Measurements from ENCODE around the gene CYTL1. TPM values are rescaled to one million over a fixed set of nuclear protein-coding genes. Genes with fewer than 3 reads are reported as not detected.

CYTL1 gene
- total RNA-seq, 1 donor from 2014 or later, result 16.9 TPM

DNA sequence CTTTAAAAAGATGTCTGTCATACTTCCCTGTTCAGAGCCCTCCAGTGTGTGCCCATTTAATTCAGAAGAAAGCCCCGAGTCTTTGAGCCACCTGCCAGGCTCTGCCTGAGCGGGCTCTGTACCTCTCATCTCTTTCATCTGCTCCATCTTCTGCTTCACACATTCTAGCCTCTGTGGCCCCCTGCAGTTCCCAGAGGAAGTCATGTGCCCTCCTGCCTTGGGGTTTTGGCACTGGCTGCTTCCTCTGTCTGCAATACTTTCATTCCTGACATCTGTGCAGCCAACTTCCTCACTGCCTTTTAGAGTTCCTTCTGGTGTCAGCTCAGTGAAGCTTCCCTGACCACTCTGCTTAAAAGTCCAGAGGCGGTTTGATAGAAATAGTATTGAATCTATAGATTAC is 25.8 kb upstream of the CYTL1 start:
- no peak overlapping the region for H3K27ac Mint-ChIP-seq
- H3K9me3 Mint-ChIP-seq, result peaks cover 11% of the 10 kb centered on the region
- H3K4me1 Mint-ChIP-seq, result peaks cover 11% of the 10 kb centered on the region
- H3K36me3 Mint-ChIP-seq, result no peaks in the 10 kb centered on the region
- no peak for DNase-seq (ENCODE audit: low spot score in 2 of 2, unreplicated experiment in 2 of 2)
- H3K4me3 Mint-ChIP-seq, result no peak overlapping the region
- H3K27me3 Mint-ChIP-seq (ENCODE audit: low read depth), result peaks cover 57% of the 10 kb centered on the region
- TF ChIP-seq CTCF (IDR thresholded peaks at IDR 0.05; ENCODE audit: unreplicated experiment), result no peak

GRCh38 chr4:5044341-5044740 is 25.1 kb upstream of the CYTL1 start:
- TF ChIP-seq CTCF (IDR thresholded peaks at IDR 0.05; ENCODE audit: unreplicated experiment), result no peak
- Mint-ChIP-seq H3K36me3 (no peaks in the 10 kb centered on the region), H3K4me3 (no peak overlapping the region), H3K9me3 (peaks cover 11% of the 10 kb centered on the region), H3K27ac (no peak overlapping the region), H3K4me1 (peaks cover 11% of the 10 kb centered on the region), H3K27me3 (ENCODE audit: low read depth) (peaks cover 54% of the 10 kb centered on the region)
- no peak for DNase-seq (ENCODE audit: low spot score in 2 of 2, unreplicated experiment in 2 of 2)

- no peak for TF ChIP-seq CTCF (IDR thresholded peaks at IDR 0.05; ENCODE audit: unreplicated experiment)
- Mint-ChIP-seq H3K4me1 (peaks cover 11% of the 10 kb centered on the region), H3K4me3 (no peak overlapping the region), H3K27me3 (ENCODE audit: low read depth) (peaks cover 47% of the 10 kb centered on the region), H3K36me3 (no peaks in the 10 kb centered on the region), H3K9me3 (peaks cover 11% of the 10 kb centered on the region), H3K27ac (no peak overlapping the region)
- DNase-seq (ENCODE audit: low spot score in 2 of 2, unreplicated experiment in 2 of 2), result no peak
Measured at GRCh38 chr4:5043579-5043978, 24.3 kb upstream of the CYTL1 start.

- peak overlapping the region; percentile 47 for H3K27ac Mint-ChIP-seq
- peaks cover 22% of the 10 kb centered on the region for H3K4me1 Mint-ChIP-seq
- peaks cover 38% of the 10 kb centered on the region for H3K27me3 Mint-ChIP-seq (ENCODE audit: low read depth)
- H3K4me3 Mint-ChIP-seq, result no peak overlapping the region
- peaks cover 10% of the 10 kb centered on the region for H3K9me3 Mint-ChIP-seq
- DNase-seq (ENCODE audit: low spot score in 2 of 2, unreplicated experiment in 2 of 2), result no peak
- H3K36me3 Mint-ChIP-seq, result no peaks in the 10 kb centered on the region
- TF ChIP-seq CTCF (IDR thresholded peaks at IDR 0.05; ENCODE audit: unreplicated experiment), result no peak
Measured at GRCh38 chr4:5041699-5042098, 22.4 kb upstream of the CYTL1 start.

DNA sequence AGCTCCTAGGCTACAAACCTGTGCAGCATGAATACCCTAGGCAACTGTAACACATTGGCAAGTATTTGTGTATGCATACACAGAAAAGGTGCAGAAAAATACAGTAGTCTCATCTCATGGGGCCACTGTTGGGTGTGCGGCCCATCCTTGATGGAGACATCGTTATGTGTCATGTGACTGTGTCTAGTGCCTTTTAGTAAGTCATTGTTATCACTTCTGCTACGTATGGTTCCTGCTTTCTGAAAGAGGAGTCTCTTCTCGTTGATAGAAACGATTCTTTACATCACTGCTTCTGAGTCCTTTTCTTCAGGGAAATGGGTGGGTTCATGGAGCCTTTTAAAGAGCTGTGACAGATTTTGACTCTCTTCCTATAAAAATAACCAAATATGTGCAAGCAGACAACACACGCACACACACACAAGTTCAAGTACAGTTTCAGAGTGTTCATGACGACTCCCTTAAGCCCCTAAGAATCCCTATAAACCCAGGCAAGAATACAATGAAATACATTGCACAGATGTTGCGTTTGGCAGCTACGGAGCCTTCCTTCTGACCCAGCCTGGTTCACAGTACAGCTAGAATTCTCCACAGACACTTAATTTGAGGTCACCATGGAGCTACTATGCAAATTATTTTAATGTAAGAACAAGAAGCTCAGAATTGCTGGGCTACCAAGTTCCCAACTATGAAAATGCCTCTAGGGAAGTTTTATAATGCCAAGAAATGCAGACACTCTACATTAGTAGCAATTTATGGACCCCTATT is 21.8 kb upstream of the CYTL1 start:
- H3K27me3 Mint-ChIP-seq (ENCODE audit: low read depth), result peaks cover 33% of the 10 kb centered on the region
- peaks cover 27% of the 10 kb centered on the region for H3K4me1 Mint-ChIP-seq
- peak overlapping the region; percentile 67 for H3K27ac Mint-ChIP-seq
- no peak overlapping the region for H3K4me3 Mint-ChIP-seq
- peaks cover 4% of the 10 kb centered on the region for H3K9me3 Mint-ChIP-seq
- H3K36me3 Mint-ChIP-seq, result no peaks in the 10 kb centered on the region
- DNase-seq (ENCODE audit: low spot score in 2 of 2, unreplicated experiment in 2 of 2), result no peak
- no peak for TF ChIP-seq CTCF (IDR thresholded peaks at IDR 0.05; ENCODE audit: unreplicated experiment)

All from mesothelial cell of epicardium (in vitro differentiated cells).